Measurements from ENCODE around the gene LILRA2.

Gene LILRA2

DNA sequence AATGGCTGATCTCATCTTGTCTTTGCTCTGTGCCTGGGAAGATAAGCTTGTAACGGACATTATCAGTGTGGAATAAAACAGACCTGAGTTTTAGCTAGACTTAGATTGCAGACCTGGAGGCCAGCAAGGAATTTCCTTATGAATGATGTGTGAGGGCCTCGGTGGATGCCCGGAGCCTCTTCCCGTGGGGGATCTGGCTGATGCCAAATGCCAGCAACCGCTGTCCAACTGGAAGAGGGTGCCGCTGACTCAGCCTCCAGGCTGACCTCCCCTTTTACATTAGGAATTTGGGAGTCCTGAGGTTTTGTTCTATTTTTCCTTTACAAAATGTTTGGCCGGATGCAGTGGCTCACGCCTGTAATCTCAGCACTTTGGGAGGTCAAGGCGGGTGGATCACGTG, 19.6 kb upstream of the LILRA2 start:
- Histone ChIP-seq H3K9me3 (ENCODE audit: low read length) (no peaks in the 10 kb centered on the region), H3K27me3 (ENCODE audit: insufficient read depth, low read length) (no peaks in the 10 kb centered on the region)

DNA sequence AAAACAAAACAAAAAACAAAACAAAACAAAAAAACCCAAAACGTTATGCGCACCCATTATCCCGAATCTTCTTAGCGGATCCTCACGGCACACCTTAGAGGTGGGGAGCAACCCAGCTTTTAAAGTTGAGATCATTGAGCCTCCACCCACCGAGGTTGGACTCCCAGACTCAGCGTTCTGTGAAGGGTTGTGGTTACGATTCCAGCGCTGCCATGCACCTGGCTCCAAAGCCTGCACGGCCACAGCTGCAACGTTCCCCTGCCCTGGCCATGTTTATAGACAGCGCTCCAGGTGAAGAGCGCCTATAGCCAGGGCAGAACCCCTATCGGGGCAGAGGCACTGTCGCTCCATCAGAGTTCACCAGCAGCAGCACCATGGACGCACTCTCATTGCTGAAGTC, 18.7 kb upstream of the LILRA2 start:
- TF ChIP-seq EZH2 (IDR thresholded peaks at IDR 0.05; ENCODE audit: borderline replicate concordance, low read length) = no peak
- TF ChIP-seq, protein P1, sequence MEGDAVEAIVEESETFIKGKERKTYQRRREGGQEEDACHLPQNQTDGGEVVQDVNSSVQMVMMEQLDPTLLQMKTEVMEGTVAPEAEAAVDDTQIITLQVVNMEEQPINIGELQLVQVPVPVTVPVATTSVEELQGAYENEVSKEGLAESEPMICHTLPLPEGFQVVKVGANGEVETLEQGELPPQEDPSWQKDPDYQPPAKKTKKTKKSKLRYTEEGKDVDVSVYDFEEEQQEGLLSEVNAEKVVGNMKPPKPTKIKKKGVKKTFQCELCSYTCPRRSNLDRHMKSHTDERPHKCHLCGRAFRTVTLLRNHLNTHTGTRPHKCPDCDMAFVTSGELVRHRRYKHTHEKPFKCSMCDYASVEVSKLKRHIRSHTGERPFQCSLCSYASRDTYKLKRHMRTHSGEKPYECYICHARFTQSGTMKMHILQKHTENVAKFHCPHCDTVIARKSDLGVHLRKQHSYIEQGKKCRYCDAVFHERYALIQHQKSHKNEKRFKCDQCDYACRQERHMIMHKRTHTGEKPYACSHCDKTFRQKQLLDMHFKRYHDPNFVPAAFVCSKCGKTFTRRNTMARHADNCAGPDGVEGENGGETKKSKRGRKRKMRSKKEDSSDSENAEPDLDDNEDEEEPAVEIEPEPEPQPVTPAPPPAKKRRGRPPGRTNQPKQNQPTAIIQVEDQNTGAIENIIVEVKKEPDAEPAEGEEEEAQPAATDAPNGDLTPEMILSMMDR (IDR thresholded peaks at IDR 0.05; ENCODE audit: low read length) = no peak
- Histone ChIP-seq H3K27ac (ENCODE audit: low read depth, low read length, poor library complexity, severe bottlenecking) (no peak overlapping the region), H3K36me3 (ENCODE audit: insufficient read depth, low read length) (no peaks in the 10 kb centered on the region), H2AFZ (ENCODE audit: low read length) (no peak overlapping the region), H3K79me2 (ENCODE audit: insufficient read depth, low read length) (no peaks in the 10 kb centered on the region), H3F3A (ENCODE audit: insufficient read depth, low read length) (no peaks in the 10 kb centered on the region), H3K4me2 (ENCODE audit: low read length) (no peak overlapping the region), H3K9me2 (ENCODE audit: low read depth, low read length) (no peaks in the 10 kb centered on the region), H3K4me1 (ENCODE audit: insufficient read depth, low read length, severe bottlenecking) (no peaks in the 10 kb centered on the region), H3K27me3 (ENCODE audit: insufficient read depth, low read length) (no peaks in the 10 kb centered on the region), H3K9ac (ENCODE audit: low read length) (no peak overlapping the region), H3K4me3 (ENCODE audit: low read depth, low read length, poor library complexity, severe bottlenecking) (no peak overlapping the region), H4K20me1 (ENCODE audit: insufficient read depth, low read length) (no peaks in the 10 kb centered on the region), H3K9me3 (ENCODE audit: low read length) (no peaks in the 10 kb centered on the region)

More for the DNA sequence above, 19.6 kb upstream of the LILRA2 start:
- Histone ChIP-seq H3K4me1 (ENCODE audit: insufficient read depth, low read length, severe bottlenecking) (no peaks in the 10 kb centered on the region), H3K27ac (ENCODE audit: low read depth, low read length, poor library complexity, severe bottlenecking) (no peak overlapping the region), H3K4me3 (ENCODE audit: low read depth, low read length, poor library complexity, severe bottlenecking) (no peak overlapping the region), H3K36me3 (ENCODE audit: insufficient read depth, low read length) (no peaks in the 10 kb centered on the region), H3K9me2 (ENCODE audit: low read depth, low read length) (no peaks in the 10 kb centered on the region), H2AFZ (ENCODE audit: low read length) (no peak overlapping the region), H3K79me2 (ENCODE audit: insufficient read depth, low read length) (no peaks in the 10 kb centered on the region), H4K20me1 (ENCODE audit: insufficient read depth, low read length) (no peaks in the 10 kb centered on the region), H3K9ac (ENCODE audit: low read length) (no peak overlapping the region), H3K4me2 (ENCODE audit: low read length) (no peak overlapping the region), H3F3A (ENCODE audit: insufficient read depth, low read length) (no peaks in the 10 kb centered on the region)
- no peak for TF ChIP-seq EZH2 (IDR thresholded peaks at IDR 0.05; ENCODE audit: borderline replicate concordance, low read length)
- TF ChIP-seq, protein P1 (IDR thresholded peaks at IDR 0.05; ENCODE audit: low read length) = no peak

DNA sequence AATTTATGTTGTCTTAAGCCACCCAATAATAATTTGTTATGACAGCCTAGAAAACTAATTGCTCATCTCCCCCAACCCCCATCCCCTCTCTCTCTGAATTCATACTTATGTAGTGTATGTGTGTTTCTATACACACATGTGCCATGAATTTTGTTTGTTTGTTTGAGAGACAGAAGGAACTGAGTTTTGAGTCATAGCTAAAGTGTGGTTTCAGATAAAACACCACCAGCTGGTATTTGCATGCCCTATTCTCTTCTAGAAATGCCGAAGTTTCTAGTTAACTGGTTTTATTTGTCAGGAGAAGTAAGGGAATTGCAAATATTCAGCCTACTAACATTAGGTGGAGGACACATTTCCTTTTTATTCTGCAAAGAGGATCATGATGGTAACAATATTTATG, 17.4 kb upstream of the LILRA2 start:
- Histone ChIP-seq H3K9me3 (ENCODE audit: low read length) (no peaks in the 10 kb centered on the region), H3K4me1 (ENCODE audit: insufficient read depth, low read length, severe bottlenecking) (no peaks in the 10 kb centered on the region), H3K27ac (ENCODE audit: low read depth, low read length, poor library complexity, severe bottlenecking) (no peak overlapping the region), H3K9me2 (ENCODE audit: low read depth, low read length) (no peaks in the 10 kb centered on the region), H3F3A (ENCODE audit: insufficient read depth, low read length) (no peaks in the 10 kb centered on the region), H3K36me3 (ENCODE audit: insufficient read depth, low read length) (no peaks in the 10 kb centered on the region), H3K4me2 (ENCODE audit: low read length) (no peak overlapping the region), H3K4me3 (ENCODE audit: low read depth, low read length, poor library complexity, severe bottlenecking) (no peak overlapping the region), H3K9ac (ENCODE audit: low read length) (no peak overlapping the region), H2AFZ (ENCODE audit: low read length) (no peak overlapping the region), H3K27me3 (ENCODE audit: insufficient read depth, low read length) (no peaks in the 10 kb centered on the region), H4K20me1 (ENCODE audit: insufficient read depth, low read length) (no peaks in the 10 kb centered on the region), H3K79me2 (ENCODE audit: insufficient read depth, low read length) (no peaks in the 10 kb centered on the region)
- TF ChIP-seq EZH2 (IDR thresholded peaks at IDR 0.05; ENCODE audit: borderline replicate concordance, low read length) = no peak
- TF ChIP-seq, protein P1 (IDR thresholded peaks at IDR 0.05; ENCODE audit: low read length) = no peak

Measured in OCI-LY1 (cell line).